IMR-90 (cell line): ENCODE data around the gene SP7.

Experiments used
- NFE2L2 ChIP-seq: fragments of 150-350 bp; IDR thresholded peaks from 2 replicates; pipeline ENCODE4 v1.6.1; 2016; ENCODE audit warnings: low read depth, mild to moderate bottlenecking, low read length
- TF ChIP-seq, protein P1 (sequence below): conservative IDR thresholded peaks from 2 replicates; pipeline ENCODE4 v1.5.1; 2012; ENCODE audit warnings: mild to moderate bottlenecking, low read depth, low read length, improper control_type of control experiment

DNA sequence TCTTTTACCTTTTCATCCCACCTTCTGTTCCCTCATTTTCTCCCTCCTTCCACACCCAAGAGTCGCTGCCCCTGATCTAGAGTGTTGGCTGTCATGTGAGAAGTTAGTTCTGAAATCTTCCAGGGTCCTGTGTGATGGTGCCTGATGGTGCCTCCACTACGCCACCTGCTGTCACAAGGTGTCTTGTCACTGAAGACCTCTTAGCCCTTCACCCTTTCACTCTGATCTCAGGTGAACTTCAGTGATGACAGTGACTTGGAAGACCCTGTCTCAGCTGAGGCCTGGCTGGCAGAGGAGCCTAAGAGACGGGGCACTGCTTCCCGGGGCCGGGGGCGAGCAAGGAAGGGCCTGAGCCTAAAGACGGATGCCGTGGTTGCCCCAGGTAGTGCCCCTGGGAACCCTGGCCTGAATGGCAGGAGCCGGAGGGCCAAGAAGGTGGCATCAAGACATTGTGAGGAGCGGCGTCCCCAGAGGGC lies 48.4 kb downstream of the SP7 start:
- TF ChIP-seq, protein P1, sequence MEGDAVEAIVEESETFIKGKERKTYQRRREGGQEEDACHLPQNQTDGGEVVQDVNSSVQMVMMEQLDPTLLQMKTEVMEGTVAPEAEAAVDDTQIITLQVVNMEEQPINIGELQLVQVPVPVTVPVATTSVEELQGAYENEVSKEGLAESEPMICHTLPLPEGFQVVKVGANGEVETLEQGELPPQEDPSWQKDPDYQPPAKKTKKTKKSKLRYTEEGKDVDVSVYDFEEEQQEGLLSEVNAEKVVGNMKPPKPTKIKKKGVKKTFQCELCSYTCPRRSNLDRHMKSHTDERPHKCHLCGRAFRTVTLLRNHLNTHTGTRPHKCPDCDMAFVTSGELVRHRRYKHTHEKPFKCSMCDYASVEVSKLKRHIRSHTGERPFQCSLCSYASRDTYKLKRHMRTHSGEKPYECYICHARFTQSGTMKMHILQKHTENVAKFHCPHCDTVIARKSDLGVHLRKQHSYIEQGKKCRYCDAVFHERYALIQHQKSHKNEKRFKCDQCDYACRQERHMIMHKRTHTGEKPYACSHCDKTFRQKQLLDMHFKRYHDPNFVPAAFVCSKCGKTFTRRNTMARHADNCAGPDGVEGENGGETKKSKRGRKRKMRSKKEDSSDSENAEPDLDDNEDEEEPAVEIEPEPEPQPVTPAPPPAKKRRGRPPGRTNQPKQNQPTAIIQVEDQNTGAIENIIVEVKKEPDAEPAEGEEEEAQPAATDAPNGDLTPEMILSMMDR = peak; percentile 71
- no peak for TF ChIP-seq NFE2L2
